Measurements from ENCODE around the gene KAT6B. TPM values are rescaled to one million over a fixed set of nuclear protein-coding genes. Genes with fewer than 3 reads are reported as not detected.

KAT6B gene
- total RNA-seq, 4 donors from 2014 or later: 12.0 to 37.7 (median 21.6) TPM

DNA sequence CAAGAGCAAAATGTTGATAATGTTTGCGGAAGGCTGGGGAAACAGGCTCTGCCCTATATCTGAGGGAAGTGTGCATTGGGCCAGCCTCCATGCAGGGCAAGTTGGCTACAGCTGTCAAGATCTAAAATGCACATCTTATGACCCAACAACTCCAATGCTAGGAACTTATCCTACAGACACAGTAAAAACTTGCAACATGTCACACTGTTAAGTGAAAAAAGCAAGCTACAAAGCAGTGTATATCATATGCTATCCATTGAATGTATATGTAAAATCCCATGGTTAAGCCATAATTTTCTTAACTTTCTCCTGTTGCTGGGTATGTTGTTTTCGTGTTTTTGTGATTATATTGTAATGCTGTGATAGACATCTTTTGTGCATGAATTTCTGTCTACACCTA is 16.3 kb upstream of the KAT6B start:
- intact Hi-C loops (cut with DNase I; ENCODE audit: low total_unique reads): no loop called here
- no peak for DNase-seq
- no peak overlapping the region for H3K4me3 ChIP-seq
- no peak for ATAC-seq
- H3K9me3 ChIP-seq: no peaks in the 10 kb centered on the region
- no peak overlapping the region for H3K27ac ChIP-seq
- TF ChIP-seq POLR2A (IDR thresholded peaks at IDR 0.05): no peak
- TF ChIP-seq, protein P1, sequence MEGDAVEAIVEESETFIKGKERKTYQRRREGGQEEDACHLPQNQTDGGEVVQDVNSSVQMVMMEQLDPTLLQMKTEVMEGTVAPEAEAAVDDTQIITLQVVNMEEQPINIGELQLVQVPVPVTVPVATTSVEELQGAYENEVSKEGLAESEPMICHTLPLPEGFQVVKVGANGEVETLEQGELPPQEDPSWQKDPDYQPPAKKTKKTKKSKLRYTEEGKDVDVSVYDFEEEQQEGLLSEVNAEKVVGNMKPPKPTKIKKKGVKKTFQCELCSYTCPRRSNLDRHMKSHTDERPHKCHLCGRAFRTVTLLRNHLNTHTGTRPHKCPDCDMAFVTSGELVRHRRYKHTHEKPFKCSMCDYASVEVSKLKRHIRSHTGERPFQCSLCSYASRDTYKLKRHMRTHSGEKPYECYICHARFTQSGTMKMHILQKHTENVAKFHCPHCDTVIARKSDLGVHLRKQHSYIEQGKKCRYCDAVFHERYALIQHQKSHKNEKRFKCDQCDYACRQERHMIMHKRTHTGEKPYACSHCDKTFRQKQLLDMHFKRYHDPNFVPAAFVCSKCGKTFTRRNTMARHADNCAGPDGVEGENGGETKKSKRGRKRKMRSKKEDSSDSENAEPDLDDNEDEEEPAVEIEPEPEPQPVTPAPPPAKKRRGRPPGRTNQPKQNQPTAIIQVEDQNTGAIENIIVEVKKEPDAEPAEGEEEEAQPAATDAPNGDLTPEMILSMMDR (IDR thresholded peaks at IDR 0.05 in 4 of 5, conservative IDR thresholded peaks at IDR 0.05 in 1 of 5): no peak
- no peaks in the 10 kb centered on the region for H3K4me1 ChIP-seq
- in situ Hi-C loops (cut with MboI; ENCODE audit: low sequenced_read_pairs in 4 of 4): loop anchor here in 1 of 4 donors (25.0 kb wide), 1 partner anchor 548 kb away; no protein-coding TSS in a partner anchor
- no peaks in the 10 kb centered on the region for H3K36me3 ChIP-seq
- H3K27me3 ChIP-seq: no peaks in the 10 kb centered on the region

DNA sequence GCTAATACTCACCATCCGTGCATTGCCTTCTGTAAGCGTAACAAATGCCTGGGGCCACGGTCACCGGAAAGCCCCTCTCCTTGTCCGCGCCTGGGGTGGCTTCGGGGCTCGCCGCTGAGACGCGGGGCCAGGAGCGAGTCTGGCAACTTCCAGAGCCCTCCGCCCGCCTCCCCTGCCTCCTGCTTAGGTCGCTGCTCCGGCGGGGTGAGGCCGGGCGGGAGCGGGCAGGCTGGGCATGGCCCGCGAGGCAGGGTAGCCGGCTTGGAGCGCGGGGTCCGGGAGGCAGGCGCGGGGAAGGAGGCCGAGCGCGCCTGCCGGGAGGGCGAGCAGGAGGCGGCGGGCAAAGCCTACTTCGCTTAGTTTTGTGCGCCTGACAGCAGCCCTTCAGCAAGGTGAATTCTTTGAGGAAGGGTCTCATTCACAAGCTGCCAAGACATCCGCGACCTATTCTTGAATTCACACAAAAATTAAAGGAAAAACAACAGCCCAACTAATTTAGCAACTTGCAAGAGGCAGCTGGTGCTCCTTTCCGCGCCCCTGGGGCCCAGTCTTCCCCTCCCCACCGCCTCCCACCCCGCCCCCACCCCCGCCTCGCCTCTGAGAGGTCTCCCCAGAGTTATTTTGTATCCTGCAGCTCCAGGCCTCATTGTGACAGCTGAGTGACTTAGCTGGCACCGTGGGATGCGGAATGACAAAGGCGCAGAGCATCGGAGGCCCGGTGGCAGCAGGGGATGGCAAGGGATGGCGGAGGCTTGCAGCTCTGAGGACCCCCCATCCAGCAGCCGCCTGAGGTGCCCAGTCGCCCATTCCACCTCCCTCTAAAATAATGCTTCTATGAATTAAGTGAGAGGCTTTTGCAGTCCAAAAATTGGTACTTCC is 12.8 kb upstream of the KAT6B start:
- Histone ChIP-seq H3K27me3 (no peaks in the 10 kb centered on the region), H3K27ac (no peak overlapping the region), H3K4me3 (no peak overlapping the region), H3K9me3 (no peaks in the 10 kb centered on the region), H3K36me3 (no peaks in the 10 kb centered on the region), H3K4me1 (no peaks in the 10 kb centered on the region)
- TF ChIP-seq POLR2A (IDR thresholded peaks at IDR 0.05): no peak
- TF ChIP-seq, protein P1 (IDR thresholded peaks at IDR 0.05 in 4 of 5, conservative IDR thresholded peaks at IDR 0.05 in 1 of 5): no peak
- in situ Hi-C loops (cut with MboI; ENCODE audit: low sequenced_read_pairs in 4 of 4): loop anchor here in 1 of 4 donors (25.0 kb wide), 1 partner anchor 551 kb away; no protein-coding TSS in a partner anchor
- intact Hi-C loops (cut with DNase I; ENCODE audit: low total_unique reads): no loop called here
- ATAC-seq: no peak
- no peak for DNase-seq

DNA sequence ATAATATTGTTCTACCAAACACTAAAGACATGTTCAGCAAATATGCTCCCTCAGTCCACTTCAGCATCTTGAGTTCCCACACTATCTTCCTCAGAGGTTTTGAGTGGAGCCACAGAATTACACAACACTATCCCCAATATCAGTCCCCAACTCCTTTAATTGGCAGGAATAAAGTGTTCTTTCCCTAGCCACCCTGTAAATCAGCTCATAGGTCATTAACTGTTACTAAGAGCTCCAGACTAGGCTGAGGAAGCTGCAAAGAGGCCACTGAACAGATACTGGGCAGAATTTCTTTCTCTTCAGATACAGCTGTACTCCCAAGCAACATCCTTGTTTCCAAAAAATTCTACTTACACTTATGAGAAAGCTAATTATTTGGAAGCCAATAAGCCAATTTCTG is 11.6 kb upstream of the KAT6B start:
- Histone ChIP-seq H3K4me3 (no peak overlapping the region), H3K4me1 (no peaks in the 10 kb centered on the region), H3K27me3 (no peaks in the 10 kb centered on the region), H3K27ac (no peak overlapping the region), H3K9me3 (no peaks in the 10 kb centered on the region), H3K36me3 (no peaks in the 10 kb centered on the region)
- ATAC-seq: no peak
- in situ Hi-C loops (cut with MboI; ENCODE audit: low sequenced_read_pairs in 4 of 4) (loop anchor here in 1 of 4 donors (25.0 kb wide), 1 partner anchor 552 kb away; no protein-coding TSS in a partner anchor), intact Hi-C loops (cut with DNase I; ENCODE audit: low total_unique reads) (no loop called here)
- DNase-seq: no peak
- TF ChIP-seq, protein P1 (IDR thresholded peaks at IDR 0.05 in 4 of 5, conservative IDR thresholded peaks at IDR 0.05 in 1 of 5): no peak
- TF ChIP-seq POLR2A (IDR thresholded peaks at IDR 0.05): no peak

DNA sequence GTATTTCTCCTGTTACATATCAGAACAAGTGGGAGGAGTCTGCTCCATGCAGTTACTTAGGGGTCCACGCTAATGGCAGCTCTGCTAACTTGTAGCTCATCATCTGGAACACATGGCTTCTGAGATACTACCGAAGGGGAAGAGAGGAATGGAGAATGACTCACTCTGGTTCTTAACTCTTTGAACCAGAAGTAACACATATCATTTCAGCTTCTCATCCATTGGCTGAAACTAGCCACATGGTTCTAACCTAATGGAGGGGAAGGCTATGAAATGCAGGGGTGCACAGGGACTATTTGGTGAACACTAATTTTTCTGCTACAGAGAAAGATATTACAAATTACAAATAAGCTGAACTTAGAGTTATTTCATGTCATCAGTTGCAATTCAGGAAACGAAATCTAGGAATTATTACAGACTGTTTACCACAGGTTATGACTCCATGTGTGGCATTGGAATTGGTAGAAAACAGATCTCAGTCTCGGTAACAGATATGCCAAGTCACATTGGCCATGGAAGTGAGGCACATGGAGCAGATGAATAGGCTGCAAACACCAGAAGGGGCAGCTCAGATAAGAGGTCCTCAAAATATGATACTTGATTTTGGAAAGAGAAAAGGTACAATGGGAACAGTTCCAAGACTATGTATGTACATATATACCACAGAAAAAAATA is 9.4 kb upstream of the KAT6B start:
- H3K27me3 ChIP-seq: no peaks in the 10 kb centered on the region
- in situ Hi-C loops (cut with MboI; ENCODE audit: low sequenced_read_pairs in 4 of 4) (loop anchor here in 1 of 4 donors (25.0 kb wide), 1 partner anchor 555 kb away; no protein-coding TSS in a partner anchor), intact Hi-C loops (cut with DNase I; ENCODE audit: low total_unique reads) (no loop called here)
- ATAC-seq (no peak), DNase-seq (no peak)
- no peak for TF ChIP-seq POLR2A (IDR thresholded peaks at IDR 0.05)
- TF ChIP-seq, protein P1 (IDR thresholded peaks at IDR 0.05 in 4 of 5, conservative IDR thresholded peaks at IDR 0.05 in 1 of 5): no peak
- no peak overlapping the region for H3K27ac ChIP-seq
- H3K4me1 ChIP-seq: peaks cover 6 to 8% of the 10 kb centered on the region in 2 donors
- H3K36me3 ChIP-seq: no peaks in the 10 kb centered on the region
- H3K4me3 ChIP-seq: no peak overlapping the region
- no peaks in the 10 kb centered on the region for H3K9me3 ChIP-seq
